Measurements from ENCODE around the gene PDCL2. TPM values are rescaled to one million over a fixed set of nuclear protein-coding genes. Genes with fewer than 3 reads are reported as not detected.
"Not testable (repeated sequence)": the region's sequence is repeated elsewhere in the genome, so short reads cannot be mapped to it uniquely, and the experiment has no call there.

Gene PDCL2
- total and polyA plus RNA-seq, 3 experiments from 2014 or later = not detected

- Mint-ChIP-seq H3K9me3 (no peaks in the 10 kb centered on the region), H3K4me3 (peak overlapping the region; percentile 65 to 86 (median 70)), H3K4me1 (peaks cover 7 to 21% (median 10%) of the 10 kb centered on the region in 3 donors), H3K27ac (peak overlapping the region in 6 of 8 donors; percentile 5 to 69 (median 49)), H3K36me3 (no peaks in the 10 kb centered on the region), H3K27me3 (peaks cover 7 to 15% of the 10 kb centered on the region in 2 donors)
- H3K4me1 ChIP-seq (ENCODE audit: insufficient read depth, low read length) = peaks cover 5% of the 10 kb centered on the region
- ChIA-PET POLR2A (interaction anchor here (1.4 kb wide), 1 partner anchor 8 kb away, joined by 6 read pairs; no protein-coding TSS in a partner anchor), CTCF (interaction anchor here (1.1 to 1.5 kb wide), 6 partner anchors 8 to 207 kb away, joined by 3 to 12 read pairs (median 6); partner anchors contain the start of genes SRD5A3 and TMEM165)
- no peak overlapping the region for H3K27ac ChIP-seq (ENCODE audit: low read depth, low read length)
- peak in 3 of 5 donors; percentile 7 to 21 (median 8) for DNase-seq
- H3K9me3 ChIP-seq (ENCODE audit: low read length) = no peaks in the 10 kb centered on the region
- H3K27me3 ChIP-seq (ENCODE audit: insufficient read depth, low read length, poor library complexity, severe bottlenecking) = no peaks in the 10 kb centered on the region
- H3K36me3 ChIP-seq (ENCODE audit: insufficient read depth, low read length) = no peaks in the 10 kb centered on the region
- peak overlapping the region; percentile 7 for H3K4me3 ChIP-seq (ENCODE audit: low read length)
These were observed 38.4 kb downstream of the PDCL2 start for GRCh38 chr4:55553441-55554201.

- H3K27me3 Mint-ChIP-seq; H3K36me3 ChIP-seq (ENCODE audit: insufficient read depth, low read length); POLR2A ChIA-PET; H3K4me3 ChIP-seq (ENCODE audit: low read length); H3K9me3 Mint-ChIP-seq; DNase-seq; H3K36me3 Mint-ChIP-seq; H3K27me3 ChIP-seq (ENCODE audit: insufficient read depth, low read length, poor library complexity, severe bottlenecking); H3K9me3 ChIP-seq (ENCODE audit: low read length); H3K27ac ChIP-seq (ENCODE audit: low read depth, low read length); H3K27ac Mint-ChIP-seq: not testable (repeated sequence)
- Mint-ChIP-seq H3K4me1 (peaks cover 14 to 31% (median 20%) of the 10 kb centered on the region in 3 donors), H3K4me3 (peak overlapping the region in 1 of 7 donors; percentile 56)
- H3K4me1 ChIP-seq (ENCODE audit: insufficient read depth, low read length) = peaks cover 11% of the 10 kb centered on the region
- CTCF ChIA-PET = interaction anchor here (1.1 to 1.8 kb wide), 3 partner anchors 203 to 239 kb away, joined by 3 to 9 read pairs (median 3); partner anchors contain the start of gene SRD5A3
These were observed 40.1 kb downstream of the PDCL2 start for GRCh38 chr4:55551964-55552363.

- peak overlapping the region in 2 of 8 donors; percentile 33 to 92 for H3K27ac Mint-ChIP-seq
- ChIA-PET CTCF (interaction anchor here (1.4 to 2.2 kb wide), 3 partner anchors 154 to 238 kb away, joined by 3 to 12 read pairs (median 6); partner anchors contain the start of genes SRD5A3 and TMEM165), POLR2A (no interaction called here)
- Histone ChIP-seq H3K27ac (ENCODE audit: low read depth, low read length) (no peak overlapping the region), H3K4me1 (ENCODE audit: insufficient read depth, low read length) (peaks cover 11% of the 10 kb centered on the region), H3K36me3 (ENCODE audit: insufficient read depth, low read length) (no peaks in the 10 kb centered on the region), H3K27me3 (ENCODE audit: insufficient read depth, low read length, poor library complexity, severe bottlenecking) (no peaks in the 10 kb centered on the region), H3K4me3 (ENCODE audit: low read length) (no peak overlapping the region), H3K9me3 (ENCODE audit: low read length) (no peaks in the 10 kb centered on the region)
- peaks cover 18 to 38% (median 27%) of the 10 kb centered on the region in 3 donors for H3K4me1 Mint-ChIP-seq
- H3K9me3 Mint-ChIP-seq = no peaks in the 10 kb centered on the region
- no peak for DNase-seq
- H3K36me3 Mint-ChIP-seq = peaks cover 0 to 6% (median 0%) of the 10 kb centered on the region in 3 donors
- peaks cover 2 to 8% of the 10 kb centered on the region in 2 donors for H3K27me3 Mint-ChIP-seq
- peak overlapping the region in 1 of 7 donors; percentile 90 for H3K4me3 Mint-ChIP-seq
These were observed 42.2 kb downstream of the PDCL2 start for GRCh38 chr4:55549888-55550287.

- Mint-ChIP-seq H3K9me3 (no peaks in the 10 kb centered on the region), H3K4me3 (peak overlapping the region; percentile 90 to 98 (median 94)), H3K36me3 (peaks cover 0 to 6% (median 0%) of the 10 kb centered on the region in 3 donors), H3K4me1 (peaks cover 25 to 45% (median 41%) of the 10 kb centered on the region in 3 donors), H3K27me3 (peaks cover 0 to 6% of the 10 kb centered on the region in 2 donors), H3K27ac (peak overlapping the region in 6 of 8 donors; percentile 37 to 92 (median 86))
- no peak for DNase-seq
- no peaks in the 10 kb centered on the region for H3K27me3 ChIP-seq (ENCODE audit: insufficient read depth, low read length, poor library complexity, severe bottlenecking)
- CTCF ChIA-PET = no interaction called here
- peaks cover 6% of the 10 kb centered on the region for H3K4me1 ChIP-seq (ENCODE audit: insufficient read depth, low read length)
- H3K27ac ChIP-seq (ENCODE audit: low read depth, low read length) = no peak overlapping the region
- POLR2A ChIA-PET = no interaction called here
- H3K36me3 ChIP-seq (ENCODE audit: insufficient read depth, low read length) = no peaks in the 10 kb centered on the region
- no peaks in the 10 kb centered on the region for H3K9me3 ChIP-seq (ENCODE audit: low read length)
- H3K4me3 ChIP-seq (ENCODE audit: low read length) = no peak overlapping the region
These were observed 44.1 kb downstream of the PDCL2 start for GRCh38 chr4:55547918-55548317.

GRCh38 chr4:55547466-55547770 lies 44.6 kb downstream of the PDCL2 start:
- POLR2A ChIA-PET = interaction anchor here (3.1 kb wide), 1 partner anchor 202 kb away, joined by 10 read pairs; the partner anchor contains the start of gene SRD5A3
- Histone ChIP-seq H3K36me3 (ENCODE audit: insufficient read depth, low read length) (no peaks in the 10 kb centered on the region), H3K27ac (ENCODE audit: low read depth, low read length) (peak overlapping the region; percentile 74), H3K9me3 (ENCODE audit: low read length) (no peaks in the 10 kb centered on the region), H3K4me1 (ENCODE audit: insufficient read depth, low read length) (peaks cover 6% of the 10 kb centered on the region), H3K4me3 (ENCODE audit: low read length) (peak overlapping the region; percentile 71), H3K27me3 (ENCODE audit: insufficient read depth, low read length, poor library complexity, severe bottlenecking) (no peaks in the 10 kb centered on the region)
- no peak for DNase-seq
- Mint-ChIP-seq H3K27ac (peak overlapping the region; percentile 85 to 96 (median 92)), H3K4me3 (peak overlapping the region; percentile 90 to 98 (median 94)), H3K36me3 (peaks cover 0 to 6% (median 0%) of the 10 kb centered on the region in 3 donors), H3K4me1 (peaks cover 27 to 46% (median 42%) of the 10 kb centered on the region in 3 donors), H3K9me3 (no peaks in the 10 kb centered on the region), H3K27me3 (peaks cover 0 to 6% of the 10 kb centered on the region in 2 donors)
- CTCF ChIA-PET = interaction anchor here (0.7 to 2.6 kb wide), 2 partner anchors 152 to 202 kb away, joined by 4 to 12 read pairs; partner anchors contain the start of genes SRD5A3 and TMEM165

GRCh38 chr4:55546756-55547465 lies 45.1 kb downstream of the PDCL2 start, which contains the start of gene CLOCK:
TSS of gene CLOCK (minus strand) at chr4:55546909. CDS start at chr4:55482785, 64,124 bp downstream.
- H3K36me3 ChIP-seq (ENCODE audit: insufficient read depth, low read length) = no peaks in the 10 kb centered on the region
- H3K9me3 ChIP-seq (ENCODE audit: low read length) = no peaks in the 10 kb centered on the region
- ChIA-PET CTCF (interaction anchor here (0.7 to 2.6 kb wide), 4 partner anchors 102 to 202 kb away, joined by 3 to 12 read pairs (median 4); partner anchors contain the start of genes SRD5A3 and TMEM165), POLR2A (interaction anchor here (0.6 to 3.1 kb wide), 7 partner anchors 9 to 1427 kb away, joined by 3 to 21 read pairs (median 4); partner anchors contain the start of genes SRD5A3 and TMEM165)
- peak within 1 kb of the TSS; percentile 81 for H3K27ac ChIP-seq (ENCODE audit: low read depth, low read length)
- H3K36me3 Mint-ChIP-seq = peaks cover 0 to 6% (median 0%) of the 10 kb centered on the region in 3 donors
- peak within 1 kb of the TSS; percentile 71 for H3K4me3 ChIP-seq (ENCODE audit: low read length)
- peaks cover 0 to 6% of the 10 kb centered on the region in 2 donors for H3K27me3 Mint-ChIP-seq
- H3K4me1 Mint-ChIP-seq = peaks cover 29 to 50% (median 43%) of the 10 kb centered on the region in 3 donors
- peaks cover 6% of the 10 kb centered on the region for H3K4me1 ChIP-seq (ENCODE audit: insufficient read depth, low read length)
- DNase-seq = peak; percentile 78 to 88 (median 84)
- H3K9me3 Mint-ChIP-seq = no peaks in the 10 kb centered on the region
- H3K4me3 Mint-ChIP-seq = peak within 1 kb of the TSS; percentile 90 to 98 (median 95)
- H3K27me3 ChIP-seq (ENCODE audit: insufficient read depth, low read length, poor library complexity, severe bottlenecking) = no peaks in the 10 kb centered on the region
- peak within 1 kb of the TSS; percentile 87 to 99 (median 95) for H3K27ac Mint-ChIP-seq

GRCh38 chr4:55546506-55546755 lies 45.6 kb downstream of the PDCL2 start:
- ChIA-PET POLR2A (interaction anchor here (0.6 to 3.1 kb wide), 9 partner anchors 8 to 1428 kb away, joined by 3 to 21 read pairs (median 5); partner anchors contain the start of genes REST, SRD5A3 and TMEM165), CTCF (interaction anchor here (0.8 to 2.6 kb wide), 7 partner anchors 101 to 450 kb away, joined by 3 to 12 read pairs (median 3); partner anchors contain the start of genes SRD5A3 and TMEM165)
- DNase-seq = peak in 1 of 5 donors; percentile 59
- peaks cover 0 to 3% of the 10 kb centered on the region in 2 donors for H3K27me3 Mint-ChIP-seq
- H3K4me1 Mint-ChIP-seq = peaks cover 29 to 55% (median 47%) of the 10 kb centered on the region in 3 donors
- H3K9me3 Mint-ChIP-seq = no peaks in the 10 kb centered on the region
- peaks cover 0 to 6% (median 0%) of the 10 kb centered on the region in 3 donors for H3K36me3 Mint-ChIP-seq
- peak overlapping the region in 3 of 8 donors; percentile 15 to 96 (median 92) for H3K27ac Mint-ChIP-seq
- peak overlapping the region; percentile 90 to 98 (median 94) for H3K4me3 Mint-ChIP-seq
- H3K4me1 ChIP-seq (ENCODE audit: insufficient read depth, low read length) = peaks cover 6% of the 10 kb centered on the region
- peak overlapping the region; percentile 74 for H3K27ac ChIP-seq (ENCODE audit: low read depth, low read length)
- no peaks in the 10 kb centered on the region for H3K9me3 ChIP-seq (ENCODE audit: low read length)
- no peaks in the 10 kb centered on the region for H3K36me3 ChIP-seq (ENCODE audit: insufficient read depth, low read length)
- H3K27me3 ChIP-seq (ENCODE audit: insufficient read depth, low read length, poor library complexity, severe bottlenecking) = no peaks in the 10 kb centered on the region
- H3K4me3 ChIP-seq (ENCODE audit: low read length) = peak overlapping the region; percentile 71
